ENCODE results near the gene FBXO44.

GRCh38 chr1:11611638-11612327 lies 42.9 kb upstream of the FBXO44 start:
- TF ChIP-seq SMAD4 (CRISPR knock-in tag; IDR thresholded peaks at IDR 0.05) (no peak), JUN (CRISPR knock-in tag; IDR thresholded peaks at IDR 0.05) (no peak), RELA (CRISPR knock-in tag; IDR thresholded peaks at IDR 0.05; ENCODE audit: borderline replicate concordance) (no peak), GABPB1 (CRISPR knock-in tag; IDR thresholded peaks at IDR 0.05) (no peak), ZBTB21 (CRISPR knock-in tag; IDR thresholded peaks at IDR 0.05; ENCODE audit: borderline replicate concordance) (no peak), IRF2 (CRISPR knock-in tag; IDR thresholded peaks at IDR 0.05; ENCODE audit: borderline replicate concordance, low read depth) (no peak), NR3C1 (CRISPR knock-in tag; conservative IDR thresholded peaks at IDR 0.05; ENCODE audit: low read depth) (no peak), MAX (CRISPR knock-in tag; IDR thresholded peaks at IDR 0.05) (no peak), KAT7 (CRISPR knock-in tag; IDR thresholded peaks at IDR 0.05; ENCODE audit: borderline replicate concordance) (no peak), ZNF671 (CRISPR knock-in tag; IDR thresholded peaks at IDR 0.05) (no peak)
- TF ChIP-seq, protein P1, sequence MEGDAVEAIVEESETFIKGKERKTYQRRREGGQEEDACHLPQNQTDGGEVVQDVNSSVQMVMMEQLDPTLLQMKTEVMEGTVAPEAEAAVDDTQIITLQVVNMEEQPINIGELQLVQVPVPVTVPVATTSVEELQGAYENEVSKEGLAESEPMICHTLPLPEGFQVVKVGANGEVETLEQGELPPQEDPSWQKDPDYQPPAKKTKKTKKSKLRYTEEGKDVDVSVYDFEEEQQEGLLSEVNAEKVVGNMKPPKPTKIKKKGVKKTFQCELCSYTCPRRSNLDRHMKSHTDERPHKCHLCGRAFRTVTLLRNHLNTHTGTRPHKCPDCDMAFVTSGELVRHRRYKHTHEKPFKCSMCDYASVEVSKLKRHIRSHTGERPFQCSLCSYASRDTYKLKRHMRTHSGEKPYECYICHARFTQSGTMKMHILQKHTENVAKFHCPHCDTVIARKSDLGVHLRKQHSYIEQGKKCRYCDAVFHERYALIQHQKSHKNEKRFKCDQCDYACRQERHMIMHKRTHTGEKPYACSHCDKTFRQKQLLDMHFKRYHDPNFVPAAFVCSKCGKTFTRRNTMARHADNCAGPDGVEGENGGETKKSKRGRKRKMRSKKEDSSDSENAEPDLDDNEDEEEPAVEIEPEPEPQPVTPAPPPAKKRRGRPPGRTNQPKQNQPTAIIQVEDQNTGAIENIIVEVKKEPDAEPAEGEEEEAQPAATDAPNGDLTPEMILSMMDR (IDR thresholded peaks at IDR 0.05), result no peak
- TF ChIP-seq, protein P2, sequence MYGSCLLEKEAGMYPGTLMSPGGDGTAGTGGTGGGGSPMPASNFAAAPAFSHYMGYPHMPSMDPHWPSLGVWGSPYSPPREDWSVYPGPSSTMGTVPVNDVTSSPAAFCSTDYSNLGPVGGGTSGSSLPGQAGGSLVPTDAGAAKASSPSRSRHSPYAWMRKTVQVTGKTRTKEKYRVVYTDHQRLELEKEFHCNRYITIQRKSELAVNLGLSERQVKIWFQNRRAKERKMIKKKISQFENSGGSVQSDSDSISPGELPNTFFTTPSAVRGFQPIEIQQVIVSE (CRISPR knock-in tag; IDR thresholded peaks at IDR 0.05; ENCODE audit: borderline replicate concordance), result no peak

Measured in WTC11 (cell line).